Endothelial cell of umbilical vein (primary cell): Measurements from ENCODE around the gene FZR1.

Source experiments
- MYC ChIP-seq: IDR thresholded peaks from one replicate; pipeline ENCODE4 v1.6.1; 2011; ENCODE audit warnings: mild to moderate bottlenecking, low read depth, low read length
- POLR2A ChIP-seq: IDR thresholded peaks from 2 replicates; pipeline ENCODE4 v1.6.1; 2012; ENCODE audit warnings: low read depth, mild to moderate bottlenecking, control low read depth, low read length
- POLR2AphosphoS5 ChIP-seq: IDR thresholded peaks from 2 replicates; pipeline ENCODE4 v1.6.1; 2012; ENCODE audit warnings: low read depth, mild to moderate bottlenecking, control low read depth, low read length, moderate library complexity; ENCODE audit not compliant: insufficient read depth
- TF ChIP-seq, protein P1 (sequence below), 2 donors: IDR thresholded peaks; 1 replicate in 1 of 2; 2 replicates in 1 of 2; pipeline ENCODE4 v1.5.1; 2011; ENCODE audit warnings: low read length in 2 of 2, mild to moderate bottlenecking in 2 of 2, moderate library complexity in 2 of 2, control low read depth in 1 of 2, inconsistent platforms in 1 of 2, low read depth in 1 of 2; ENCODE audit not compliant: insufficient read depth in 1 of 2; ENCODE audit errors: extremely low read depth in 1 of 2

DNA sequence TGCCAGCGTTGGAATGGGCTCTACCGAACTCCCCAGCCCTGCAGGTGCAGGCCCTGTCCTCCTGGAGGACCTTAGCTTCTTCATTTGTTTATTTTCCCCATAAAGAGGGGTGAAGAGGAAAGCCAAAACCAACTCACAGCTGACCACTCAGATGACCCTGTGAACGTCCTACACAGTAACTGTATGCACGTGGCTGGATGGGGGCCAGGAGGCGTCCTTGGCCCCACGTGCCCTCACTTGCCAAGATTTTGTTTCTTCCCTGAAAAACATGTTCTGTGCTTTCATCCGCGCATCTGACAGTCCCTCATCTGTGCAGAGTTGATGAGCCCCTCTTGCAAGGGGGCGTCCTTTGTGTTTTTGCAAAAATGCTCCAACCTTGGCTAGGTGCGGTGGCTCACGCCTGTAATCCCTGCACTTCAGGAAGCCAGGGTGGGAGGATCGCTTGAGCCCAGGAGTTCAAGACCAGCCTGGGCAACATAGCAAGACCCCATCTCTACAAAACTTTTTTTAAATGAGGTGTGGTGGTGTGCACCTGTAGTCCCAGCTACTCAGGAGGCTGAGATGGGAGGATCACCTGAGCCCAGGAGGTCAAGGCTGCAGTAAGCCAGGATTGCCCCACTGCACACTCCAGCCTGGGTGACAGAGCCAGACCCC lies 27.6 kb downstream of the FZR1 start:
- TF ChIP-seq, protein P1, sequence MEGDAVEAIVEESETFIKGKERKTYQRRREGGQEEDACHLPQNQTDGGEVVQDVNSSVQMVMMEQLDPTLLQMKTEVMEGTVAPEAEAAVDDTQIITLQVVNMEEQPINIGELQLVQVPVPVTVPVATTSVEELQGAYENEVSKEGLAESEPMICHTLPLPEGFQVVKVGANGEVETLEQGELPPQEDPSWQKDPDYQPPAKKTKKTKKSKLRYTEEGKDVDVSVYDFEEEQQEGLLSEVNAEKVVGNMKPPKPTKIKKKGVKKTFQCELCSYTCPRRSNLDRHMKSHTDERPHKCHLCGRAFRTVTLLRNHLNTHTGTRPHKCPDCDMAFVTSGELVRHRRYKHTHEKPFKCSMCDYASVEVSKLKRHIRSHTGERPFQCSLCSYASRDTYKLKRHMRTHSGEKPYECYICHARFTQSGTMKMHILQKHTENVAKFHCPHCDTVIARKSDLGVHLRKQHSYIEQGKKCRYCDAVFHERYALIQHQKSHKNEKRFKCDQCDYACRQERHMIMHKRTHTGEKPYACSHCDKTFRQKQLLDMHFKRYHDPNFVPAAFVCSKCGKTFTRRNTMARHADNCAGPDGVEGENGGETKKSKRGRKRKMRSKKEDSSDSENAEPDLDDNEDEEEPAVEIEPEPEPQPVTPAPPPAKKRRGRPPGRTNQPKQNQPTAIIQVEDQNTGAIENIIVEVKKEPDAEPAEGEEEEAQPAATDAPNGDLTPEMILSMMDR (IDR thresholded peaks at IDR 0.05; ENCODE audit: extremely low read depth in 1 of 2, insufficient read depth in 1 of 2, low read depth in 1 of 2, low read length in 2 of 2): no peak
- TF ChIP-seq POLR2AphosphoS5: no peak
- TF ChIP-seq MYC: no peak
- no peak for TF ChIP-seq POLR2A
